SK-N-SH treated with all-trans-retinoic acid at 6 μM for 48 hours (cell line): ENCODE data around the gene SIRT5.

Source experiments
- ATAC-seq: fragments of 200-7000 bp; cut with Tn5 transposase; 3 replicates; pipeline ENCODE4 v1.9.1; 2020; ENCODE audit warnings: mild to moderate bottlenecking, moderate library complexity
- ARNTL ChIP-seq: fragments of 450-650 bp; formaldehyde crosslinking; IDR thresholded peaks from 2 replicates; pipeline ENCODE4 v1.5.0; 2020; ENCODE audit warnings: low read depth, mild to moderate bottlenecking, moderate library complexity, borderline replicate concordance
- BACH2 ChIP-seq: fragments of 250-450 bp; sonication (Bioruptor Pico); IDR thresholded peaks from 2 replicates; pipeline ENCODE4 v1.9.0; 2021; ENCODE audit warnings: mild to moderate bottlenecking, borderline replicate concordance
- CSDC2 ChIP-seq: fragments of 250-450 bp; sonication (Bioruptor Pico); IDR thresholded peaks from 2 replicates; pipeline ENCODE4 v1.5.0; 2020; ENCODE audit warnings: mild to moderate bottlenecking, moderate library complexity
- ESRRG ChIP-seq: fragments of 250-450 bp; sonication (Bioruptor Pico); IDR thresholded peaks from 2 replicates; pipeline ENCODE4 v1.6.1; 2021; ENCODE audit warnings: mild to moderate bottlenecking
- GLIS3 ChIP-seq: fragments of 250-450 bp; sonication (Bioruptor Pico); IDR thresholded peaks from 2 replicates; pipeline ENCODE4 v1.5.0; 2020; ENCODE audit warnings: mild to moderate bottlenecking, moderate library complexity
- ISL1 ChIP-seq: fragments of 250-450 bp; sonication (Bioruptor Pico); IDR thresholded peaks from 2 replicates; pipeline ENCODE4 v2.1.2; 2022; ENCODE audit warnings: mild to moderate bottlenecking, moderate library complexity
- OSR1 ChIP-seq: fragments of 250-450 bp; sonication (Bioruptor Pico); IDR thresholded peaks from 2 replicates; pipeline ENCODE4 v1.8.0; 2022; ENCODE audit warnings: moderate library complexity, mild to moderate bottlenecking, inconsistent platforms
- PPARA ChIP-seq: fragments of 250-450 bp; sonication (Bioruptor Pico); IDR thresholded peaks from 2 replicates; pipeline ENCODE4 v1.5.0; 2020; ENCODE audit warnings: mild to moderate bottlenecking, borderline replicate concordance
- RARB ChIP-seq: fragments of 250-450 bp; sonication (Bioruptor Pico); IDR thresholded peaks from 2 replicates; pipeline ENCODE4 v1.8.0; 2021; ENCODE audit warnings: mild to moderate bottlenecking, moderate library complexity
- SNAI2 ChIP-seq: fragments of 250-450 bp; sonication (Bioruptor Pico); IDR thresholded peaks from 2 replicates; pipeline ENCODE4 v1.5.0; 2020; ENCODE audit warnings: mild to moderate bottlenecking, moderate library complexity
- TCF4 ChIP-seq: fragments of 250-450 bp; sonication (Bioruptor Pico); IDR thresholded peaks from 2 replicates; pipeline ENCODE4 v1.8.0; 2021; ENCODE audit warnings: mild to moderate bottlenecking, moderate library complexity, borderline replicate concordance
- TOX ChIP-seq: fragments of 250-450 bp; sonication (Bioruptor Pico); IDR thresholded peaks from 2 replicates; pipeline ENCODE4 v1.8.0; 2021; ENCODE audit warnings: mild to moderate bottlenecking, moderate library complexity, borderline replicate concordance
- ZC3H10 ChIP-seq: fragments of 250-450 bp; sonication (Bioruptor Pico); IDR thresholded peaks from 2 replicates; pipeline ENCODE4 v1.5.1; 2021; ENCODE audit warnings: mild to moderate bottlenecking, moderate library complexity
- ZFP3 ChIP-seq: fragments of 250-450 bp; sonication (Bioruptor Pico); IDR thresholded peaks from 2 replicates; pipeline ENCODE4 v1.5.0; 2020; ENCODE audit warnings: mild to moderate bottlenecking, moderate library complexity
- ZFP30 ChIP-seq: fragments of 450-650 bp; formaldehyde crosslinking; IDR thresholded peaks from 2 replicates; pipeline ENCODE4 v1.5.0; 2022; ENCODE audit warnings: mild to moderate bottlenecking, moderate library complexity
- ZNF565 ChIP-seq: fragments of 450-650 bp; formaldehyde crosslinking; conservative IDR thresholded peaks from 2 replicates; pipeline ENCODE4 v1.5.0; 2020; ENCODE audit warnings: low read depth, mild to moderate bottlenecking, moderate library complexity
- ZNF70 ChIP-seq: fragments of 450-650 bp; formaldehyde crosslinking; IDR thresholded peaks from 2 replicates; pipeline ENCODE4 v1.5.0; 2020; ENCODE audit warnings: mild to moderate bottlenecking, moderate library complexity
- ZNF8 ChIP-seq: fragments of 450-650 bp; formaldehyde crosslinking; IDR thresholded peaks from 2 replicates; pipeline ENCODE4 v1.5.0; 2020; ENCODE audit warnings: mild to moderate bottlenecking, moderate library complexity
- TF ChIP-seq, protein P1 (sequence below): fragments of 250-450 bp; sonication (Bioruptor Pico); IDR thresholded peaks from 2 replicates; pipeline ENCODE4 v1.5.1; 2020; ENCODE audit warnings: low read depth, mild to moderate bottlenecking, moderate library complexity
- TF ChIP-seq, protein P2 (sequence below): fragments of 250-450 bp; sonication (Bioruptor Pico); IDR thresholded peaks from 2 replicates; pipeline ENCODE4 v1.5.1; 2021; ENCODE audit warnings: mild to moderate bottlenecking, moderate library complexity
- TF ChIP-seq, protein P3 (sequence below): fragments of 250-450 bp; sonication (Bioruptor Pico); IDR thresholded peaks from 2 replicates; pipeline ENCODE4 v1.8.0; 2020; ENCODE audit warnings: mild to moderate bottlenecking, moderate library complexity, borderline replicate concordance
- TF ChIP-seq, protein P4 (sequence below): fragments of 250-450 bp; sonication (Bioruptor Pico); IDR thresholded peaks from 2 replicates; pipeline ENCODE4 v1.5.0; 2020; ENCODE audit warnings: mild to moderate bottlenecking, moderate library complexity

Gene SIRT5

DNA sequence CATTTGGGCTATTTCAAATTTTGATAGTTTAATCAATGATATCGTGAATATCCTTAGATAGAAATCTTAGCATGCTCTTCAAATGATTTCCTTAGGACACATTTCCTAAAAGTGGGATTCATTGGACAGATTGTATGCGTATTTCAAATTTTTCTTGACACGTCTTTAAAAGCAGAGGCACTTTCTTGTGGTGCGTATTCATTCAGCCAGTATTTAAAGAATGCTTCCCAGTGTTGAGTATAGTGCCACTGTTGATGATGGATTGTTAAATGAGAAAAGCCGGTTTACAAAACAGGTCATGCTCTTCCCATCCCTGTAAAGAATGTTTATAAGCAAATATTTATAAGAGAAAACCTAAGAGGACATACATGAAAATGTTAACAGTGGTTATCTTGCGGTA, 25.6 kb downstream of the SIRT5 start:
- ATAC-seq = no peak
- TF ChIP-seq PPARA (CRISPR knock-in tag) = no peak

DNA sequence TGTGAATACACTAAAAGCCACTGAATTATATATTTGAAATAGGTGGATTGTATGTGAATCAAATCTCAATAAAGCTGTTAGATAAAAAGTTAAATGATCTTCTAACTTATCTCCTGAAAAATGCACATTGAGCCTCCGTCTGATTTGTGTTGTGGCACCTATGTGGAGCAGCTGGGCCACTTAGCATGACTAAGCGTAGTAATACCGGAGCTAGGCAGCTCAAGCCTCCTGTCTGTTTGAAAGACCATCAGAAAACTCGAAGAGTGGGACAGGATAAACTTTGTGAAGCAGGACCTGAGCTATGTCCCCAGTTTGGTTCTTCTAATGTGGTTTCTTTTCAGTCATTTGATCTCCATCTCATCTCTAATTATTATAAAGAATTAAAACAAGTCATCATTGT, 29.7 kb downstream of the SIRT5 start:
- ATAC-seq = no peak
- TF ChIP-seq SNAI2 = no peak
- TF ChIP-seq ZNF565 (CRISPR knock-in tag) = no peak
- TF ChIP-seq, protein P1, sequence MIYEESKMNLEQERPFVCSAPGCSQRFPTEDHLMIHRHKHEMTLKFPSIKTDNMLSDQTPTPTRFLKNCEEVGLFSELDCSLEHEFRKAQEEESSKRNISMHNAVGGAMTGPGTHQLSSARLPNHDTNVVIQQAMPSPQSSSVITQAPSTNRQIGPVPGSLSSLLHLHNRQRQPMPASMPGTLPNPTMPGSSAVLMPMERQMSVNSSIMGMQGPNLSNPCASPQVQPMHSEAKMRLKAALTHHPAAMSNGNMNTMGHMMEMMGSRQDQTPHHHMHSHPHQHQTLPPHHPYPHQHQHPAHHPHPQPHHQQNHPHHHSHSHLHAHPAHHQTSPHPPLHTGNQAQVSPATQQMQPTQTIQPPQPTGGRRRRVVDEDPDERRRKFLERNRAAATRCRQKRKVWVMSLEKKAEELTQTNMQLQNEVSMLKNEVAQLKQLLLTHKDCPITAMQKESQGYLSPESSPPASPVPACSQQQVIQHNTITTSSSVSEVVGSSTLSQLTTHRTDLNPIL (CRISPR knock-in tag) = no peak

DNA sequence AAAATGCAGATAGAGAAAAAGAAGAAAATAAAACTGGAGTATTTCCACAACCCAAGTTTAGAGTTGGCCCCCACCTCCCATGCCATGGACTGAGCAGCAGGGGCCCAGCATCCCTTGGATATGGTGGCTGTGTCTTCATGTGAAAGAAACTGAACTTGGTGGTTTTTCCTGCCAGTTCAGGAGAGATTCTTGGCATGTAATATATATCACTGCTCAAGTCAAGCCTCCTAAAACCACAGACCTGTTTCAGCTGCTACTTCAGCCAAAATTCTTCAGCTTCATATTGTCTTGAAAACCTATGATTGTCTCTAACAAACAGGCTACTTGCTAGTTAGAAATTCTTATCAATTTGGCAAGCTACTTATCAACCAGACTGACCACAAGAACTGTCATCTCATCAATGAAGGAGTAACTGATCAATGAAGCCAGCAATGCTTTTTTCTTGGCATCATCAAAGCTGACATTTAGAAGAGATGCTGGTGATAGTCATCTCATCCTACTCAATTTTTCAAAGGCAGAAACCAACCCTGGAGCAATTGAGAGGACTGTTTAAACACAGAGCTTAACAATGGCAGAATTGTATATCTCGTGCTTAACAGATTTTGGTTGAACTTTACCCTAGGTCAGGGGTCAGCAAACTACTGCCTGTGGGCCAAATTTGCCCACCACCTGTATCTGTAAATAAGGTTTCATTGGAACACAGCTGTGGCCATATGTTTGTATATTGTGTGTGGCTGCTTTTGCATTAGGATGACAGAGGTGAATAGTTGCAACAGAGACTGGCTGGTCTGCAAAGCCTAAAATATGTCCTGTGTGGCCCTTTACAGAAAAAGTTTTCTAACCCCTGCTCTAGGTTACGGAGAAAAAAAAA, 30.4 kb downstream of the SIRT5 start:
- TF ChIP-seq ZC3H10 (CRISPR knock-in tag) (no peak), TOX (no peak), TCF4 (CRISPR knock-in tag) (no peak)

DNA sequence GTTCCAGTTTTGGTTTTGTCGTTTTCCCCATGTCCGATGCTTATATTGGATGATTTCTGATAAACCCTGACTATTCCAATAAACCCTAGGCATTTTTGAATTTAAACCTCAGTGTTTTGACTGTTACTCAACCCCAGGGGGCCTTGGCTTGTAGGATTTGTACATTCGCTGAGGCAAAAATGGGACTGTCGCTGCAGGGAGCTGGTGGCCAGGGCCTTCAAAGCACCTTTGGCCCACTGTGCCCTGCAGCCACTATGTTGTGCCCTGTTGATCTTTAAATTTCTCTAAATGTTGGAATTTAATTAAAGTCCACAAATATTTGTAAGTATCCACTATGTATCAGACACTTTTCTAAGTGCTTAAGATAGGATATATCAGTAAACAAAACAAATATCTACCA, 31.2 kb downstream of the SIRT5 start:
- no peak for TF ChIP-seq OSR1 (CRISPR knock-in tag)
- no peak for TF ChIP-seq ARNTL (CRISPR knock-in tag)
- TF ChIP-seq ZNF70 (CRISPR knock-in tag) = no peak
- no peak for TF ChIP-seq ISL1 (CRISPR knock-in tag)
- no peak for TF ChIP-seq GLIS3 (CRISPR knock-in tag)
- TF ChIP-seq TOX = no peak
- TF ChIP-seq RARB = no peak
- TF ChIP-seq, protein P1 (CRISPR knock-in tag) = no peak
- no peak for TF ChIP-seq ESRRG
- TF ChIP-seq ZNF565 (CRISPR knock-in tag) = no peak
- TF ChIP-seq ZFP3 = no peak
- TF ChIP-seq ZNF8 (CRISPR knock-in tag) = no peak
- no peak for TF ChIP-seq SNAI2
- no peak for TF ChIP-seq PPARA (CRISPR knock-in tag)
- TF ChIP-seq ZC3H10 (CRISPR knock-in tag) = no peak
- TF ChIP-seq CSDC2 = no peak
- TF ChIP-seq BACH2 (CRISPR knock-in tag) = no peak
- TF ChIP-seq, protein P2, sequence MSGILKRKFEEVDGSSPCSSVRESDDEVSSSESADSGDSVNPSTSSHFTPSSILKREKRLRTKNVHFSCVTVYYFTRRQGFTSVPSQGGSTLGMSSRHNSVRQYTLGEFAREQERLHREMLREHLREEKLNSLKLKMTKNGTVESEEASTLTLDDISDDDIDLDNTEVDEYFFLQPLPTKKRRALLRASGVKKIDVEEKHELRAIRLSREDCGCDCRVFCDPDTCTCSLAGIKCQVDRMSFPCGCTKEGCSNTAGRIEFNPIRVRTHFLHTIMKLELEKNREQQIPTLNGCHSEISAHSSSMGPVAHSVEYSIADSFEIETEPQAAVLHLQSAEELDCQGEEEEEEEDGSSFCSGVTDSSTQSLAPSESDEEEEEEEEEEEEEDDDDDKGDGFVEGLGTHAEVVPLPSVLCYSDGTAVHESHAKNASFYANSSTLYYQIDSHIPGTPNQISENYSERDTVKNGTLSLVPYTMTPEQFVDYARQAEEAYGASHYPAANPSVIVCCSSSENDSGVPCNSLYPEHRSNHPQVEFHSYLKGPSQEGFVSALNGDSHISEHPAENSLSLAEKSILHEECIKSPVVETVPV = no peak
- TF ChIP-seq, protein P3, sequence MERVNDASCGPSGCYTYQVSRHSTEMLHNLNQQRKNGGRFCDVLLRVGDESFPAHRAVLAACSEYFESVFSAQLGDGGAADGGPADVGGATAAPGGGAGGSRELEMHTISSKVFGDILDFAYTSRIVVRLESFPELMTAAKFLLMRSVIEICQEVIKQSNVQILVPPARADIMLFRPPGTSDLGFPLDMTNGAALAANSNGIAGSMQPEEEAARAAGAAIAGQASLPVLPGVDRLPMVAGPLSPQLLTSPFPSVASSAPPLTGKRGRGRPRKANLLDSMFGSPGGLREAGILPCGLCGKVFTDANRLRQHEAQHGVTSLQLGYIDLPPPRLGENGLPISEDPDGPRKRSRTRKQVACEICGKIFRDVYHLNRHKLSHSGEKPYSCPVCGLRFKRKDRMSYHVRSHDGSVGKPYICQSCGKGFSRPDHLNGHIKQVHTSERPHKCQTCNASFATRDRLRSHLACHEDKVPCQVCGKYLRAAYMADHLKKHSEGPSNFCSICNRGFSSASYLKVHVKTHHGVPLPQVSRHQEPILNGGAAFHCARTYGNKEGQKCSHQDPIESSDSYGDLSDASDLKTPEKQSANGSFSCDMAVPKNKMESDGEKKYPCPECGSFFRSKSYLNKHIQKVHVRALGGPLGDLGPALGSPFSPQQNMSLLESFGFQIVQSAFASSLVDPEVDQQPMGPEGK (CRISPR knock-in tag) = no peak
- ATAC-seq = no peak

More for the DNA sequence above, 30.4 kb downstream of the SIRT5 start:
- ATAC-seq = no peak

DNA sequence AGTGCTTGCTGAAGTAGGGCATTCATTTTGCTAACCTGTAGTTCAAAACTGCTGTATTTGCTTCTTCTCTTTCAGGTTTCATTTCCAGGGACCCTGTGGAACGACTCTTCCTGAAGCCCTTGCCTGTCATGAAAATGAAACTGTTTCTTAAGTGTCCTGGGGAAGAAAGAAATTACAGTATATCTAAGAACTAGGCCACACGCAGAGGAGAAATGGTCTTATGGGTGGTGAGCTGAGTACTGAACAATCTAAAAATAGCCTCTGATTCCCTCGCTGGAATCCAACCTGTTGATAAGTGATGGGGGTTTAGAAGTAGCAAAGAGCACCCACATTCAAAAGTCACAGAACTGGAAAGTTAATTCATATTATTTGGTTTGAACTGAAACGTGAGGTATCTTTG, 37.3 kb downstream of the SIRT5 start:
- ATAC-seq = no peak
- TF ChIP-seq ZNF565 (CRISPR knock-in tag) = no peak
- TF ChIP-seq TCF4 (CRISPR knock-in tag) = no peak
- TF ChIP-seq BACH2 (CRISPR knock-in tag) = no peak
- TF ChIP-seq, protein P1 (CRISPR knock-in tag) = no peak
- TF ChIP-seq ZC3H10 (CRISPR knock-in tag) = no peak
- TF ChIP-seq, protein P2 = no peak
- no peak for TF ChIP-seq TOX
- TF ChIP-seq, protein P4, sequence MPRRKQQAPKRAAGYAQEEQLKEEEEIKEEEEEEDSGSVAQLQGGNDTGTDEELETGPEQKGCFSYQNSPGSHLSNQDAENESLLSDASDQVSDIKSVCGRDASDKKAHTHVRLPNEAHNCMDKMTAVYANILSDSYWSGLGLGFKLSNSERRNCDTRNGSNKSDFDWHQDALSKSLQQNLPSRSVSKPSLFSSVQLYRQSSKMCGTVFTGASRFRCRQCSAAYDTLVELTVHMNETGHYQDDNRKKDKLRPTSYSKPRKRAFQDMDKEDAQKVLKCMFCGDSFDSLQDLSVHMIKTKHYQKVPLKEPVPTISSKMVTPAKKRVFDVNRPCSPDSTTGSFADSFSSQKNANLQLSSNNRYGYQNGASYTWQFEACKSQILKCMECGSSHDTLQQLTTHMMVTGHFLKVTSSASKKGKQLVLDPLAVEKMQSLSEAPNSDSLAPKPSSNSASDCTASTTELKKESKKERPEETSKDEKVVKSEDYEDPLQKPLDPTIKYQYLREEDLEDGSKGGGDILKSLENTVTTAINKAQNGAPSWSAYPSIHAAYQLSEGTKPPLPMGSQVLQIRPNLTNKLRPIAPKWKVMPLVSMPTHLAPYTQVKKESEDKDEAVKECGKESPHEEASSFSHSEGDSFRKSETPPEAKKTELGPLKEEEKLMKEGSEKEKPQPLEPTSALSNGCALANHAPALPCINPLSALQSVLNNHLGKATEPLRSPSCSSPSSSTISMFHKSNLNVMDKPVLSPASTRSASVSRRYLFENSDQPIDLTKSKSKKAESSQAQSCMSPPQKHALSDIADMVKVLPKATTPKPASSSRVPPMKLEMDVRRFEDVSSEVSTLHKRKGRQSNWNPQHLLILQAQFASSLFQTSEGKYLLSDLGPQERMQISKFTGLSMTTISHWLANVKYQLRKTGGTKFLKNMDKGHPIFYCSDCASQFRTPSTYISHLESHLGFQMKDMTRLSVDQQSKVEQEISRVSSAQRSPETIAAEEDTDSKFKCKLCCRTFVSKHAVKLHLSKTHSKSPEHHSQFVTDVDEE (CRISPR knock-in tag) = no peak
- TF ChIP-seq ZFP30 (CRISPR knock-in tag) = no peak
- TF ChIP-seq, all 23 proteins: peak for 0
